ENCODE results near the gene TGFBR2. TPM values are rescaled to one million over a fixed set of nuclear protein-coding genes. Genes with fewer than 3 reads are reported as not detected.

TGFBR2 gene
- total RNA-seq, 2 donors from 2014 or later: 53.0 to 69.6 TPM

DNA sequence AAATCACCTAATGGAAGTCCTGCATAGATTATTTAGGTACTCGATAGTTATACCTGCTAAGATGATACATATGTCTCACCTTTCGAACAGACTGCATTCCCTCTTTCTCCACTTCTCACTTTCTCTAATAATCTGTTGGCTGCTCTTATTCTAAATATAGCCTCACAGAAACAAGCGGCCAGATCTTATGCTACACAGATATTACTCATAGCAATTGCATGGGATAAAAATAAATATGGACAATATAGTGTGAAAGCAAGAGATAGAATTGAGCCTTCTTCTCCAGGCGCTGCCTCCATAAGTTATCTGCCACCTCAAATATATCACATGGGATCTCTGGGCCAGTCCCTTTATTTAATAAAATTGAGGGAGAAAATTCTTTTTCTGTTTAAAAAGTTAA is 29.5 kb upstream of the TGFBR2 start:
- no peaks in the 10 kb centered on the region for H3K9me3 ChIP-seq
- H3K27ac ChIP-seq: no peak overlapping the region
- no peak overlapping the region for H3K4me3 ChIP-seq
- H3K27me3 ChIP-seq (replicated peaks; ENCODE audit: insufficient read depth): no peaks in the 10 kb centered on the region
- DNase-seq (ENCODE audit: low spot score): no peak
- H3K36me3 ChIP-seq: no peaks in the 10 kb centered on the region
- intact Hi-C loops (cut with DNase I): no loop called here
- WGBS: 82% methylated on average over 4 of the region's 4 CpGs
- TF ChIP-seq POLR2A (IDR thresholded peaks at IDR 0.05): no peak
- TF ChIP-seq POLR2AphosphoS5 (IDR thresholded peaks at IDR 0.05): no peak
- TF ChIP-seq, protein P1, sequence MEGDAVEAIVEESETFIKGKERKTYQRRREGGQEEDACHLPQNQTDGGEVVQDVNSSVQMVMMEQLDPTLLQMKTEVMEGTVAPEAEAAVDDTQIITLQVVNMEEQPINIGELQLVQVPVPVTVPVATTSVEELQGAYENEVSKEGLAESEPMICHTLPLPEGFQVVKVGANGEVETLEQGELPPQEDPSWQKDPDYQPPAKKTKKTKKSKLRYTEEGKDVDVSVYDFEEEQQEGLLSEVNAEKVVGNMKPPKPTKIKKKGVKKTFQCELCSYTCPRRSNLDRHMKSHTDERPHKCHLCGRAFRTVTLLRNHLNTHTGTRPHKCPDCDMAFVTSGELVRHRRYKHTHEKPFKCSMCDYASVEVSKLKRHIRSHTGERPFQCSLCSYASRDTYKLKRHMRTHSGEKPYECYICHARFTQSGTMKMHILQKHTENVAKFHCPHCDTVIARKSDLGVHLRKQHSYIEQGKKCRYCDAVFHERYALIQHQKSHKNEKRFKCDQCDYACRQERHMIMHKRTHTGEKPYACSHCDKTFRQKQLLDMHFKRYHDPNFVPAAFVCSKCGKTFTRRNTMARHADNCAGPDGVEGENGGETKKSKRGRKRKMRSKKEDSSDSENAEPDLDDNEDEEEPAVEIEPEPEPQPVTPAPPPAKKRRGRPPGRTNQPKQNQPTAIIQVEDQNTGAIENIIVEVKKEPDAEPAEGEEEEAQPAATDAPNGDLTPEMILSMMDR (IDR thresholded peaks at IDR 0.05): no peak
- H3K4me1 ChIP-seq (replicated peaks): no peaks in the 10 kb centered on the region

DNA sequence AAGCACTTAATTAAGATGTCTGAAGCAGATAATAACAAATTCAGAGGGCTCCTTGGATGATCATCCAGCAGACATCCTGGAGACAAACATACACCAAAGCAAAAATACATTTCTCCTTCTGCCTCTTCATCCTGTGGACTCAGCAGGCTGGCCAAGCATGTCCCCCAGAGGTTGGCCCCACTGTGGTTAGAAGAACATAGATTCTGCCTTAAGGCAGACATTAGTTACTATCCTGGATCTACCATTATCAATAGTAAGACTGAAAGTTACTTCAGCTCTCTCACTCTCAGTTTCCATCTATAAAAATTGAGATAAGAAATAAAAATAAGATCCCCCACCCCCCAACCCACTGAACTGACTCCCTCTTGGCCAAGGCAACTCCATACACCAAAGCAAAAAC is 28.6 kb upstream of the TGFBR2 start:
- intact Hi-C loops (cut with DNase I): no loop called here
- H3K4me3 ChIP-seq: no peak overlapping the region
- no peaks in the 10 kb centered on the region for H3K36me3 ChIP-seq
- no peaks in the 10 kb centered on the region for H3K27me3 ChIP-seq (replicated peaks; ENCODE audit: insufficient read depth)
- no peaks in the 10 kb centered on the region for H3K4me1 ChIP-seq (replicated peaks)
- no peaks in the 10 kb centered on the region for H3K9me3 ChIP-seq
- H3K27ac ChIP-seq: no peak overlapping the region
- TF ChIP-seq POLR2AphosphoS5 (IDR thresholded peaks at IDR 0.05) (no peak), POLR2A (IDR thresholded peaks at IDR 0.05) (no peak)
- TF ChIP-seq, protein P1 (IDR thresholded peaks at IDR 0.05): no peak
- no peak for DNase-seq (ENCODE audit: low spot score)

DNA sequence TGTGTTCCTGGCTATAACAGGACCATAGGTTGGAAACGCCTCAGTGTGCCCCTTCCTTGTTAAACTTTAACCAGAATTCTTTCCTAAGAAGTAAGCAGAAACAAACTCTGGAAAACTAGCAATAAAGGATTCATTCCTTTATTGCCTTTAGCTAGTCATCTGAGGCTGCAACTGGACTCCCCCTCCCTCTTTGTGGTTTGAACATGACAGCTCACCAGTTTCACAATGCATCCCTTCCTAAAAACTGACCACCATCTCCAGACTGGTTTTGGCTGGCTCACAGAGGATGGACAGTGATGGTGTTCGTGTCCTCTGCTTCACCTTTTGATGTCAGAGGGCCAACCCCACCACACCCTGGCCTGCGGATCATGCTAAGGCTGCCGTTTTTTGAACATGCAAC is 27.9 kb upstream of the TGFBR2 start:
- Histone ChIP-seq H3K4me3 (no peak overlapping the region), H3K4me1 (replicated peaks) (no peaks in the 10 kb centered on the region), H3K9me3 (no peaks in the 10 kb centered on the region), H3K27ac (no peak overlapping the region), H3K27me3 (replicated peaks; ENCODE audit: insufficient read depth) (no peaks in the 10 kb centered on the region), H3K36me3 (no peaks in the 10 kb centered on the region)
- TF ChIP-seq POLR2A (IDR thresholded peaks at IDR 0.05) (no peak), POLR2AphosphoS5 (IDR thresholded peaks at IDR 0.05) (no peak)
- TF ChIP-seq, protein P1 (IDR thresholded peaks at IDR 0.05): no peak
- no peak for DNase-seq (ENCODE audit: low spot score)
- intact Hi-C loops (cut with DNase I): no loop called here
- WGBS: 65% methylated on average over 4 of the region's 4 CpGs

DNA sequence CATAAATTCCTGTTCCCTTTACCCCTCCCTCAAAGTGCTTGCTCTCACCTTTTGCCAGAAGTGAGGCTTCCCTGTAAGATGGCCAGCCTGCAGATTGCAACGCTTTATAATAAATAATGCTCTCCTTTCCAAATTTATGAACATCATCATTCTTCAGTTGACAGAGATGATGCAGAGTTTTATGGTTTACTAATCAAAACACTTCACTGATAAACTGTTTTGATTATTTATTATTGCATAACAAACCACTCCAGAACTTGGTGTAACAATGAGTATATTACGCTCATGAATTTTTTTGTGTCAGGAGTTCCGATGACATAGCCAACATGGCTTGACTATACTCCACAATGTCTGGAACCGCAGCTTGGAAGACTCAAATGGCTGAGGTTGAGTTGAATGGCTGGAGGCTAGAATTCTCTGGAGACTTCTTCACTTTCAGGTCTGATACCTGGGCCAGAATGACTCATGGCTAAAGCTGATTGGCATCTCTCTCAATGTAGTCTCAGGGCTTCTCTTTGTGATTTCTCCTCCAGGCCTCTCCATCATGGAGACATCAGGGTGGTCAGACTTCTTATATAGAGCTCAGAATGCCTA is 27.3 kb upstream of the TGFBR2 start:
- no peaks in the 10 kb centered on the region for H3K9me3 ChIP-seq
- 78% methylated on average over 4 of the region's 4 CpGs for WGBS
- H3K27ac ChIP-seq: no peak overlapping the region
- H3K27me3 ChIP-seq (replicated peaks; ENCODE audit: insufficient read depth): no peaks in the 10 kb centered on the region
- TF ChIP-seq POLR2A (IDR thresholded peaks at IDR 0.05): no peak
- TF ChIP-seq POLR2AphosphoS5 (IDR thresholded peaks at IDR 0.05): no peak
- TF ChIP-seq, protein P1 (IDR thresholded peaks at IDR 0.05): no peak
- no peaks in the 10 kb centered on the region for H3K36me3 ChIP-seq
- DNase-seq (ENCODE audit: low spot score): no peak
- intact Hi-C loops (cut with DNase I): no loop called here
- H3K4me1 ChIP-seq (replicated peaks): no peaks in the 10 kb centered on the region
- H3K4me3 ChIP-seq: no peak overlapping the region

DNA sequence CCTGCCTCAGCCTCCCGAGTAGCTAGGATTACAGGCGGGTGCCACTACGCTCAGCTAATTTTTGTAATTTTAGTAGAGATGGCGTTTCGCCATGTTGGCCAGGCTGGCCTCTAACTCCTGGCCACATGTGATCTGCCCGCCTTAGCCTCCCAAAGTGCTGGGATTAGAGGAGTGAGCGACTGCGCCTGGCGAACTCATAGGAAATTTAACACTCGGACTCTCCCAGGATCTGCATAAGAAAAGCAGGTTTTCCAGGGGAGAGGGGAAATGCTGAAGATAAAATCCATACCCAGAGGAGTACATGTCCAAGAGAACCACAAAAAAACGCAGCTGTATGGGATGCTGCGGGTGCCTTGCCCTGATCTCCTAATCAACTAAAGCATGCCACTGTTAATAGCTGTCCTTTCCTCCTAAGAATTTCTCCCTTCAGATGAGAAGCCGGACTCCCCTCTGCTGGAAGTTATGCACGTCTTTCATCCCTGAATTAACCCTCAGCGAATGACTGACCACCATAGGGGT is 25.3 kb upstream of the TGFBR2 start:
- Histone ChIP-seq H3K9me3 (no peaks in the 10 kb centered on the region), H3K27ac (no peak overlapping the region), H3K4me1 (replicated peaks) (no peaks in the 10 kb centered on the region), H3K4me3 (no peak overlapping the region), H3K27me3 (replicated peaks; ENCODE audit: insufficient read depth) (no peaks in the 10 kb centered on the region), H3K36me3 (no peaks in the 10 kb centered on the region)
- intact Hi-C loops (cut with DNase I): no loop called here
- no peak for DNase-seq (ENCODE audit: low spot score)
- 96% methylated on average over 15 of the region's 15 CpGs for WGBS
- no peak for TF ChIP-seq POLR2AphosphoS5 (IDR thresholded peaks at IDR 0.05)
- TF ChIP-seq, protein P1 (IDR thresholded peaks at IDR 0.05): no peak
- TF ChIP-seq POLR2A (IDR thresholded peaks at IDR 0.05): no peak

Data from prostate gland (tissue), 2 donors.